Pons (tissue), 1 donor: ENCODE data around the gene ANKH.
"Not testable (repeated sequence)": the region's sequence is repeated elsewhere in the genome, so short reads cannot be mapped to it uniquely, and the experiment has no call there.

Experiments
- DNase-seq: peaks from one replicate; pipeline ENCODE4 v3.0.0-alpha.2; 2016; ENCODE audit warnings: low spot score

Gene ANKH

DNA sequence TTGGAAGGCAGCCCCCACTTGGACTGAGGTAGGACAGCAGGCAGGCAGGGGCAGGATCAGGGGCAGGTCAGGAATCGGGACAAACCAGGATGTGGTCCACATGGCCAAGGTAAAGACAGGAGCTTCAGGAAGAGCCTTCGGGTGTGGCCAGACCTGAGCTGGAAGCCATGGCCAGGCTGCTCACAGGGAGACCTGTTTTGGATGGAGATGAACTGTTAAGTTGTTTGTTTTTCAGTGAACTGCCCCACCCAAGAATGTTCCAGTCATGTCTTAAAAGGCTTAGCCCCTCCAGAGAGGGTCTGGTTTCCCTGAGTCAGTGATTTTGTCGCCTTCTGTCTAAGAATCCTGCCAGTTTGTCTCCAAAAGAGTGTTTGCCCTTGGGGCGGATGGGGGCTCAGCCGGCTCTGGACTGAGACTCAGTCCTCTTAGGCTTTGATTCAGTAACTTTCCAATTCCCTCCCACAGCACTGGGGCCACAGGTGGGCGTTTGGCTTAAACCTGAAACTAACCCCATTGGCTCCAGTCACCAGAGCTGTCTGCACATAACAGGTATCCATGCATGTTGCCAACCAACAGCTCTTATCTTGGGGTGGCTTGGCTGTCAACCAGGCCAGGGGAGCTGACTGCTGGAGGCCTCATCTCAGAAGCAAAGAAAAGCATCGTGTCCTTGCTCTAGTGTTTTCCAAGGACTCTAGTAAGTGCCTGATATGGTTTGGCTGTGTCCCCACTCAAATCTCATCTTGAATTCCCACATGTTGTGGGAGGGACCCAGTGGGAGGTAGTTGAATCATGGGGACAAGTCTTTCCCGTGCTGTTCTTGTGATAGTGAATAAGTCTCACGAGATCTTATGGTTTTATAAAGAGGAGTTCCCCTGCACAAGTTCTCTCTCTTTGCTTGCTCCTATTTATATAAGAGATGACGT, 11.3 kb upstream of the ANKH start:
- no peak for DNase-seq

DNA sequence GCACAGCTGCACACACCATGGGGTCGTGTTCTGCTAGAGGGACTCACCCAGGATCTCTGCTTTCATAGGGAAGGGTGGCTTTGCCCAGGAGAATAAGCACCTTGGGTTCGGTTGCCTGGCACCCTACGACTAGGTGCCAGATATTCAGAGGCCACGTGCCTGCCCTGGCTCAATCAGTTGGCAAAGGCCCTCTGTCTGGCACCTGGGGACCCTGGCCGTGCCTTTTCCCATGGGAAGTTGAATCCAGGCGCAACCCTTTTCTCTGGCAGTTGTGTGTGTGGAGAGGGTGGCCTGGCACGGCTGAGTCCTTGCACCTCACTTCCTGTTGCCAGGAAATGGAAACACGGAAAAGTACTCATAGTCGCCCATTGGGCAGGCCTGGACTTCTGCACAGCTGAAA, 10.2 kb upstream of the ANKH start:
- DNase-seq = no peak

DNA sequence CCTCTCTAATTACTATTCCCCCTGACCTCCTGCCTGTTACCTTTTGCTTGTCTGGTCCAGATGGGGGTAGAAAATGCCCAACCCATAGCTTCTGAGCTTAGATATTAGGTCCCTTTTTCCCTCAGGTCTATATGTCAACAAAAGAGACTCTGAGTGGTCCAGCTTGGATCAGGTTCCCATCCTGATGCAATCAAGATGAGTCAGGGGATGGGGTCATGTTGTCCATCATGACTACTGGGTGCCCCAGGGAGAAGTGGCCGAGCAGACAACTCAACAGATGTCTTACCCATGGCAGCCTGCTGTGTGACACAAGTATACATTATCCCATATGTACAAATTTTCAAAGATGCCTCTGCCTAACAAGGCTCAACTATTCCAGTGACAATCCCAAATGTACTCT, 9.1 kb upstream of the ANKH start:
- DNase-seq = no peak

DNA sequence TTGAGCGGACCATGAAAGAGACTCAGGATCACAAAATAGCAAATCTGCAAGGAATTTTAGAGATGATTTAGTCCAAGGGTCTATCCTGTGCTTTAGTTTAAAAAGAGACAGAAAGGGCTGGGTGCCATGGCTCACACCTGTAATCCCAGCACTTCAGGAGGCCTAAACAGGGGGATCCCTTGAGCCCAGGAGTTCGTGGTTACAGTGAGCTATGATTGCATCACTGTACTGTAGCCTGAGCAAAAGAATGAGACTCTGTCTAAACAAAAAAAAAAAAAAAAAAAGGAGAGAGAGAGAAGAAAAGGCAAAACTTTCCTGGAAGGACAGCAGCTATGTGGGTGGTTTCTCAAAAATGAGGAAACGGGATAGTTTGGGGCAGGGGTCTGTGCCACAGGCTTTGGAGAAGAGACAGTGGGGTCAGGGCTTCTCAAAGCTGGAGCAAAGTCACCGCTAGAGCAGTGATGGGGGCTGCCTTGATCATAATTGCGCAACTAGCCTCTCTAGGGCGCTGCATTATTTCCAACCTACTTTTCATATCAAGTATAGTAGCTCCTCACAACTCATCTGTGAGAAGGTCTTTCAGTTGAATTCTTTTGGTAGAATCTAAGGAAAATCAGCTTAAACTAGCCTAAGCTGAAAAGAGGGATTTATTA, 8.5 kb upstream of the ANKH start:
- no peak for DNase-seq

DNA sequence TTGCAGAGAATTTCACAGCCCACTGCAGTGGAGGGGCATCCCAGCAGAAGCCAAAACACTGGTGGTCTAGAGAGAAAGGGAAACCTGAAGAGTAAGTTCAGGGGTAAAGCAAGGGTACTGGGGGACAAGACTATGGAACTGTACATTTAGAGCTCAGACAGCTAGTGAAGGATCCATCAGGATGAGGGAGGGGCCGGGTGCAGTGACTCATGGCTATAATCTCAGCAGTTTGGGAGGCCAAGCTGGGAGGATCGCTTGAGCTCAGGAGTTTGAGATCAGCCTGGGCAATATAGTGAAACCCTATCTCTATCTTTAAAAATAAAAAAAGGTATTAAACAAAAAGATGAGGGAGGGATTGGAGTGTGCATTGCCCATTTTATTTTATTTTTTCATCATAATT, 7.8 kb upstream of the ANKH start:
- DNase-seq = no peak

DNA sequence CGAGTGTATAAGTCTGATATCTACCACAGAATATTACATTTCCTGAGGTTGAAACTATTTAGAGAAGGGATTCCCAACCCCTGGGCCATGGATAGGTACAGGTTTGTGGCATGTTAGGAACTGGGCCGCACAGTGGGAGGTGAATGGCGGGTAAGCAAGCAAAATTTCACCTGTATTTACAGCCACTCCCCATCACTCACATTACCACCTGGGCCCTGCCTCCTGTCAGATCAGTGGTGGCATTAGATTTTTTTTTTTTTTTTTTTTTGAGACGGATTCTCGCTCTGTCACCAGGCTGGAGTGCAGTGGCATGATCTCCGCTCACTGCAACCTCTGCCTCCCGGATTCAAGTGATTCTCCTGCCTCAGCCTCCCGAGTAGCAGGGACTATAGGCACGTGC, 6.6 kb upstream of the ANKH start:
- DNase-seq = not testable (repeated sequence)

DNA sequence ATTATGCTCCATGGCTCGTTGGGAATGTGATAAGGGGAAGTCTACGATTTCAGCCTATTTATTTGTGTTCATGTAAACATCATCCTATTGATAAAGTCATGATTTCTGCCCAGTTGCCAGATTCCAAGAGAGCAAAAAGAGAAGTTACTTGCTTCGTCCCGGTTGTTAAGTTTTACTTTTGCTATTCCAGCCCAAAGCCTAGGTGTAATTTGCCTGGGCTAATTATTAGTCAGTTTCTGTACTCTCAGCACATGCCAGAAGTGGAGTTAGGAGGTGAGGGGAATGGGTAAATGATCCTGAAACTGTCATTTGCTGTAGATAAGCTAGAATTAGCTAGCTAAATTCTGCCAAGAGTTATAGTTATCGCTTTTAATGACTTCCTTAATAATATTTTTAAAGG, 4.5 kb upstream of the ANKH start:
- no peak for DNase-seq

DNA sequence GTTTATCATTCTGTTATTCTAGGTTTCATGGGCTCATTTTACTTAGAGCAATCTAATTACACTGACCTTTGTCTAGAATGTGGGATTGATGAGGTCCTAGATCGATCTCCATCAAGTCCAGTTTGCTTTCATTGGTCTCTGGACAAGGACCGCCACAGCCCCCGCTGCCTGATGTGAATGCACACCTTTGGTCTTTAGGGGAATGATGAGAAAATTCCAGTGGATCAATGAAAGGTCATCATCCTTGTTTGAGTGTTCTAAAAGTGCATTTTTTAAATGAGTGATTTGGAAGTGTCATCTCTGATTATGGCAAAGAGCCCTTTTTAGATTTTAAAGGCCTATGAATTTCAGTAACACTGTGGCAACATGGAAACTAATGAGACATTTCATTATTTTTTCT, 2.2 kb upstream of the ANKH start:
- DNase-seq = no peak

DNA sequence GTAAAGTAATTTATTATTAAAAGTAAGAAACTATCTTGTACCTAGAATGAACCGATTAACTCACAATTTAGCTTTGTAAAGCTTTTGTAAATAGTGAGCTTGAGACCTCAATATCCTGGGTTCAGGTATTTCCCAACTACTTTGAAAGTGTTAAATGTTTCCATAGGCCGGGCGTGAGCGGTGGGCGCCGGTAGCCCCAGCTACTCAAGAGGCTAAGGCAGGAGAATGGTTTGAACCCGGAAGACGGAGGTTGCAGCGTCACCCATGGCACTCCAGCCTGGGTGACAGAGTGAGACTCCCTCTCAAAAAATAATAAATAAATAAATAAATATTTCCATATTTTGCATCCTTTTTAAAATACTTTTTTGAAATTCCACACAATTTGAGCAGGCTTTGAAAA, 1.5 kb upstream of the ANKH start:
- DNase-seq = no peak

DNA sequence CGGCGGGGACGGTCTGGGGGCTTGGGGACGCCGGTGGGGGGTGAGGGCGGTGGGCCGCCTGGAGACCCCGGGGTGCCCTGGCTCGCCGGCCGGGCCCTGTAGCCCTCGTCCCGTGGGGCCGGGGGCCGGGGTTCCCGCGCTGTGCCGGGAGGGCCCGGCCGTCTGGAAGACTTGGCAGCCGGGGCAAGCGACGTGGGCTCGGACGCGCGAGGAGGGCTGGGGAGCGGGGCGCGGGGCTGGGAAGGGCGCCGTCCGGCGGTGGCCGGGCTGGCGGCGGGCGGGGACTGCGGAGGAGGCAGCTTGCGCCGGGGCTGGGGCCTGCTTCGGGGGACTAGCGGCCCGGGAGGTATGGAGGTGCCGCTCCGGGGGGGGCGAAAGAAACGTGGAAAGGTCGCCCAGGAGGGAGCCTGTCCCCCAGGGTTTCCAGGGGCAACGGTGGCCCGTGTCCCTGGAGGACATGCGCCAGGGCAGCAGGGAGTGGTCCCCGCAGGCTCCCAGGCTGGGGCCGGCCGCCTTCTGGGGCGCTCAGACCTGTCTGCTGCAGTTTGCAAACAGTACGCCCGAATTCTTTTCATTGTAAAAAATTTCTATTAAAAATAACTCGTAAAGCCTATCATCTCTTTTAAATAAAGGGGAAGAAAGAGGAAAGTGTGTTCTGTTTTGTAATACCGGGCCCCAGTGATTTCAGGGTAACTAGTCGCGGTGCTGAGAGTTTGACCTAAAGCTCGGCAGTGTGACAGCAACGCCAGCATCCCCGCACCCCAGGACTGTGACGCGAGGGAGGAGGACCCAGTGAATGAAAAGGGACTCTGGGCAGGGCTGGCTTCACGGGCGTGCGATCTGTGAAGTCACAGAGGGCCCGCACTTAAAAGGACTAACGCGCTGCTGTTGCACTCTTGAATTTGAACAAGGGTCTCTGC, 752 bp upstream of the ANKH start:
- DNase-seq = peak; percentile 77

DNA sequence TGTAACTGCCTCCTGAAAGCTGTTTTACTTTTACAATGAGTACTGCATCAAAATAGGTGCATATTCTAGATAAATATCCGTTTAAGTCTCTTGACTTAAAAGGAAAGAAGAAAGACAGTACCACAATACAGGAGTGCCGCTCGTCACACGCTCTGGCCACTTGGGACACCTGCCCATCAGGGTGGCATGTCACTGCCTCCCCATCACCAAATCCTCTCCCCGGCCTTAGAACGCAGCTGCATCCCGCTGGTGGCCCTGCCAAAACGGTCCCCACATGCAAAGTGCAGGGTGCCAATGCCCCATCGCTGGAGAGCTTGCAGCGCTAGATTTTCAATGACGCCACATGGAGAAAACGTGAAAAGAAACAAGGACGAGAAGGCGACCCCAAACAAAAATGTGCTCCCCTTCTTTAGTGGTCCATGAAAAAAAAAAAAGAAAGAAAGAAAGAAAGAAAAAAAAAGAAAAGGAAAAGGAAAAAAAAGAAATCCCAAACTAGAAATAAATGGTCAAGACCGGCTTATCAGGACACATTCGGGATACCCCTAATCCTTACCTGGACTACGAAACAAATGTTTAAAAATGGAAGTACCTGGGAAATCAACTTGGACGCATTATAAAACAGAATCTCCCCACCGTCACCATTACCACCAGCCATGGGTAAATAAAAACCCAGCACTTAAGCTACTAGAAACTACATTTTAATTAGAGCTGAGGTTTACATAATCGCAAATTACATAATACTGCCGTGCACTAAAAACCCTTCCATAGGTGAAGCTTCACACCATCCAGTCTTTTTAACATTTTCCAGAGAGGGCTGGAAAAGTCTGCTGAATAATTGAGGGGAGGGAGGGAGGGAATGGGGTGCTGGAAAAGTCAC, 1.0 kb downstream of the ANKH start:
- peak; percentile 58 for DNase-seq

DNA sequence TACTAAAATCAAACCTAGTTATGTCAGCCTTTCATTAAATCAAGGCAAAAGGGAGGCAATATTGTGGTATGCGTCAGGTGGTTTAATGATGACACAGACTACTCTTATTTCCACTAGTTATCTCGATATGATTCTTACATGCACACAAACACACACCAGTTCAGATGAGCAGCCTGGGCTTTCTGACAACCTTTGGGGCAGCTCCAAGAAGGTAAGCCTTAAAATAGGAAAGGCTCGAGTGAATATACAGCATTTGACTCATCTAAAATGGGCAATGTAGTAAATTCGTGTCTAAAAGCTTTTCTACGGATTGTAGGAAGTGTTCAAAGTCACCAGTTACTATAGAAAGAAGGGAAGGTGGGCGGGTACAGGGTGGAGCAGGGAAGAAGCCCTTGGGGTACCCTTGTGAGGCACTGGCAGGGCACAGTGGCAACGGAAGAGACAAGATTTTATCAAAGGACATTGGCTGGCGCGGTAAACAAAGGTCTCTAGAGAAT, 1.9 kb downstream of the ANKH start:
- peak; percentile 41 for DNase-seq

DNA sequence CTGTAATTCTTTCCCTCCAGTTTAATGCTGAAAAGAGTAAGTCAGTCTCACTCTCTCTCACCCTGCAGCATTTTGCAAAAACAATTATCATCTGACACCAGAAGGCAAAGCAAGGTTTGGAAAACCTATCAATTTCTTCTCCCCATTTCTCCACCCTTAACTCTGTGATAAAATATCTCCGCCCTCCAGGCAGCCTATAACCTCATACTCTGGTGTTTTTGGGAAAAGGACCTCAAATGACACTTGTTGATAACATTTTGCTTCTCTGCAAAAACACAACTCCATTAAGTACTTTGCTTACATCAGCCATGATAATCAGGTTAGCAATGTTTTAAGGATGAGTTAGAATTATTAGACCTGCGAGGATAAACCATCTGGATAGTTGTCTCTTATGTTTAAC, 2.3 kb downstream of the ANKH start:
- DNase-seq = no peak

DNA sequence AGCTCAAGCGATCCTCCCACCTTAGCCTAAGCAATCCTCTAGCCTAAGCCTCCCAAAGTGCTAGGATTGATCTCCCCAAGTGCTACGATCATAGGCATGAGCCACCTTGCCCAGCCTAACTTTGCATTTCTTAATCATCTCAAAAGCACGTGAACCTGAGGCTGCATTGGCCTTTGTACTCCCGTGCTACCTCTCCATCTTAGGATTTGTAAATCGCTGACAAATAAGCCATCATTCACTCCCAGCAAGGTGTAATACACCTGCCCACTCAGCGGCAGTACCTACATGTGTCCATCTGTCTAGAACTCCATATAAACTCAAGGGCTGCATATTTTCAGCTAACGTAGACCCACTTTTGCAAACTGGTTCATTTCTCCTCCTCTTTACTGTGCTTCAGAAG, 2.8 kb downstream of the ANKH start:
- DNase-seq = no peak

DNA sequence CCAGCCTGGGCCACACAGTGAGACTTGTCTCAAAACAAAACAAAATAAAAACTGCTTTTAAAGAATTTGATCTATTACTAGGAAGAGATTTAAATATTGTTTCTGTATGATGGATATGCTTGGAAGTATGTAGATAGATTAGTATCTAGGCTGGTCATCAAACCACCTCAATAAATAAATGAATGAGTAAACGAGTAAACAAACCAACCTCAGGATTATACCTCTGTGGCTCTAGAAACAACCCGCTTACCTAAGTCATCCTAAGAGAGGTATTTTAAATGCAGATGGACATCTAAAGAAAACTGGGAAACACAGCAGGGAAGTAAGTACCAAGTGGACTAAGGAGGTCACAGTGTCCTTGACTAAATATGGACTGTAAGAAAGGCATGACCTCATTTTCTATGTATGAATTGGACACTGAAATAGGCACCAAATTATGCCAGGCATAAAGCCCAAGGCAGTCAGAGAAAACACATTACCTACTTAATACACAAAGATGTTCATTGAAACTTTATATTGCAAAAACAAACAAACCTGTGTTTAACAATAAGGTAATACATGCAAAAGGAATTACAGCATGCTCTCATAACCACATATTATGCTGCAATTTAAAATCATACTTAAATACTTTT, 7.3 kb downstream of the ANKH start:
- DNase-seq = no peak

DNA sequence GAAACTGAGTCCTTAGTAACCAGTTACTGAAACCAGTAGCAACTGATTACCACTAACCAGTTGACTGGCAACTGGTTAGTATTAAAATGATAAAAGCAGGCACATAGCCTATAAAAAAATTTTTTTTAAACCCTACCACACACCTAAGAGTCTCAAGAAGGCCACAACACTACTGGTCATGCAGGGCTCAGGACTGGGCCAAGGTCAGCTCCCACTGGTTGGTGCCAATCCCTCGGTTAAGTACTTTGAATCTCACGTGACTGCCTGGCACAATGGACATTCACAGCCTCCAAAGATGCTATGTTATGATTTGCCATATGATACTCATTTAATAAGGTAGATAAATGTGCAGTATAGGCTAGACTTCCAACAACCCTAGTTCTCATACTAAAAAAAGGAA, 8.5 kb downstream of the ANKH start:
- DNase-seq = no peak

DNA sequence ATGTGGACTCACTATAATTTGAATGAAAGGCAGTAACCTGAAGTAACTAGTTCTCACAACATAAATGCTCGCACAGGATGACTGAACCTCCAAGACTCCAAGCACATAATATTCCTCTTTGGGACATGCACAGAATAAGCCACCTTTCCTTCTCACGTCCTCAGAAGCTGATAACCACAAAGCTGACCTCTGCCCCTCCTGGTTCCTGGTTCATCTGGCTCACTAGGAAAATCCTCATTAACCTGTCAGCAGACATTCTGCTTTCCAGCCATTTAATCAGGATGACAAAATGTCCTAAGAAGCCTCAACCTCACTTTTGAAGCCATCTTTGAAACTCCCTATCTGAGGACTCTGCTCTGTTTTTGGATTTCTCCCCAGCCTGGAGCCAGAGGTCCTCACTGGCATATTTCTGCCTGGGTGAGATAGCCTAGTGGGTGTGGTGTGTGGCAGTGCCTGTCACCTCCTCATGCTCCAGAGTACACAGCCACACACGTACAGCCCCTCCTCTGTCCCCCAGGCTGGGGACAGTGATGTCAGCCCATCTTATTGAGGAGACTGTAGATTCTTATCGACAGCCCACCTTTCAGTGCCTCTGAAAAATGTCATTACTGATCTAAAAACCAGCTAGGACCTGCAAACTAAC, 10.3 kb downstream of the ANKH start:
- DNase-seq = no peak

DNA sequence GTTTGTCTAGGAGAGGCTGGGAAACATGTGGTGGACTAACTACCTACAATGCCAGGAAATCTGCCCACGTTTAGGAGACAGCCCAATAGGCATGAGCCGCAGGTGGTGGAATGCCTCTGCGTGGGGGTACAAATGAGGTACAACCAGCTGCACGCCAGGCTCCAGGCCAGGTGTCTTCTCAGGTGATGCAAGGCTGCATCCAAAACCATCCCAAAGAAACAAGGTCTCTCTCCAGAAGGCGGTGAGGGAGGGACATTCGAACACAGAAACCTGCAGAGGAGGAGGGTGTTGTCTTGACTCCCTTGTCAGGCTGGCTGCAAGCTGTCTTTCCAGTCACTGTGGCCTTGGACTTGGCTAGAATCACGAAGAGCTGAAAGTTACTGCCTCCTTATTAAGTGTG, 11.6 kb downstream of the ANKH start:
- no peak for DNase-seq

DNA sequence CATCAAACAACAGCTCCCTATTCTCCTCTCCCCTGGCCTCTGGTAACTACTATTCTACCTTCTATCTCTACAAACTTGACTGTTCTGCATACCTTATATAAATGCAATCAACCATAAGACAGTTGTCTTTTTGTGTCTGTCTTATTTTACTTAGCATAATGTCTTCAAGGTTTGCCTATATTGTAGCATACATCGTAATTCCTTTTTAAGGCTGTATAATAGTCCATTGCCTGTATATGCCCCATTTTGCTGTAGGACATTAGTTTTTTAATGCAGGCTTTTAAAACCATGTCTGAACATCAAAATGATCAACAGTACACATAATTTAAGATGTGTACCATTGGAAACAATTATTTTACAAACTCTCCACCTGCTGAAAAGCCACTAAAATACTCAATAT, 12.4 kb downstream of the ANKH start:
- DNase-seq = no peak

DNA sequence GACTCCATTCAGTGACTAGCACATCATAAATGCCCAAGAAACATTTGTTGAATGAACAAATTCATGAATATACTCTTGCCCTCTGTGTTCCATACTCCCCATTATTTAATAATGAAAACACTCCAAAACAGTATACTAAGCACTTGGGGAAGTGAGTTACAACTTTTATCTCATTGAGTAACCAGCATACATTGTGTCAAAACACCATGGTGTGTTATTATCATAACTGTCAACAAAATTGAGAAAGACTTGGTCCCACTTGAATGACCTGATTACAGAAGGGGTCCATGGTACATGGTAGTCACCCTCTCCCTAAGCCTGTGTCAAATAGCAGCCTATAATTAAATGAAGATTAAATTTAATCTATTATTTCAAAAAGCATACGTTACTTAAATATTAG, 16.2 kb downstream of the ANKH start:
- no peak for DNase-seq
